Central memory CD4-positive, alpha-beta T cell (primary cell): ENCODE results near the gene GTF2H3.
A peak's percentile ranks its signal among the peaks of the same experiment; 100 is the strongest.
"Not testable (repeated sequence)": the region's sequence is repeated elsewhere in the genome, so short reads cannot be mapped to it uniquely, and the experiment has no call there.

ENCODE experiments used
- DNase-seq: peaks from one replicate; pipeline ENCODE4 v3.0.0; 2022
- total RNA-seq, 3 experiments: gene quantifications; one replicate each; lab custom pipeline; 2026; lab: John Stamatoyannopoulos, UW

Gene GTF2H3
- total RNA-seq, result 18.7 to 107 (median 45.6) reads per million in 3 experiments

DNA sequence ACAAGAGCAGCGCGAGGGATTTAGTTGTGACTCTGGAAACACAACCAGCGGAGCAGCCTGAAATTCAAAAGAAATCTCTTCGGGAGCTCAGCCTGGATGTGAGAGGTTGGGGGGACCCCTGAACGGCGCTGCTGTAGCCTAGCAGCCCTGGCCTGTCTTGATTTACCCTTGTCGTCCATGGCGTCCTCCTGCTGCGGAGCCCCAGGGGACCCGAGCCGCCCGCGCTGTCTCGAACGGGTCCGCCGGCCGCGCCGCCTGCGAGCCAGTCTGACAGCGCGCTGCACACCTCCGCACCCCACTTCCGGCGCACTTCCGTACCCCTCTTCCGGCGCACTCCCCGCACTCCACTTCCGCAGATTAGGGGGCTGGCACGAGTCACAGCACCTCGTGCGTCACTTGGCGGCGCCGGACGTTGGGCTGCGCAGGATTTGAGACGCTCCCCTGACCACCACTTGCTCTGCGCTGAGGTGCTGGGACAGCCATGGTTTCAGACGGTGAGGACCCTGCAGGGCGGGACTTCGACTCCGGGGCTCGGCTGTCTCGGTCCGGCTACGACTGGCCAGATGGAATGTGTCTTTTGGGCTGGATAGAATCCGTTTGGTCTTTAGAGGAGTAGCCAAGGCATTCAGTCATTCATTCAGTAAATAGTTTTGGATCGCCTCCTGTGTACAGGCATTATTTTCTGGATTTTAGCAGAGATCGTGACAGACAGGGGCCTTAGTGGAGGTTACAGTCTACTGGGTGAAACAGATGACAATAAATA is at the start of gene GTF2H3, which contains the start of gene EIF2B1:
Gene GTF2H3 (plus strand): TSS at position 451 of the 763 bp plus-strand sequence. CDS start 31 bp downstream, at position 482.
Gene EIF2B1 (minus strand): TSS at position 308 of the 763 bp plus-strand sequence. CDS start 129 bp downstream, at position 179.
- DNase-seq, result peak; percentile 94

DNA sequence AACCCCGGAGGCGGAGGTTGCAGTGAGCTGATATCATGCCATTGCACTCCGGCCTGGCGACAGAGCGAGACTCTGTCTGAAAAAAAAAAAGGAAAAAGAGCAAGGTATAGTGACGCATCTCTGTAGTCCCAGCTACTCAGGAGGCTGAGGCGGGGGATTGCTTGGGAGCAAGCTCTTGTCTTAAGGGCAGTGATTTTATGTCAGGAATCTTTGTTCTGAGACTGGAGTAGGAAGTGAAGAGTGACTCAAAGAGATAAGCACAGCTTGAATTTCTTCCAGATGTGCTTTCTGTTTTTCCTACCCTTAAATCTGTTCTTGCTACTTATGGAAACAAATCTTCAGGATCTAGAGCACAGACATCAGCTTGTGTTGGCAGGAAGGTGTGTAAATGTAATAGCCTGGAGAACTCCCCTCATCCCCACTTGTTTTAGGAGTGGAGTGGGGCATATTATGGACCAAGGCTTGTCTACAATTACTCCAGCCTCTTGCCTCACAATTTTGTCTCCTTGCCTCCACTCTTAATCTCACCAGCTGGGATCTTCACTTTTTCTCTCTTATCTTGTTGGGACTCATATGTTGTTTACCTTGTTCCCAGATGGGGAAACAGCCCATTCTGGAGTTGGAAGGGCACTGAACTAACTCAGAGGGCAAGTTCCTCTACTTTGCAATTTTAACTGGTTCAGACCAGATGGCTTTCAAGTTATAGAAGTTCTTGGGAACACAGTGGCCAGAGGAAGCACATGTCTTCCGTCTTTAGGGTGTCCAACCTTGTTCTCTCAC is 41.7 kb upstream of the GTF2H3 start:
- no peak for DNase-seq

DNA sequence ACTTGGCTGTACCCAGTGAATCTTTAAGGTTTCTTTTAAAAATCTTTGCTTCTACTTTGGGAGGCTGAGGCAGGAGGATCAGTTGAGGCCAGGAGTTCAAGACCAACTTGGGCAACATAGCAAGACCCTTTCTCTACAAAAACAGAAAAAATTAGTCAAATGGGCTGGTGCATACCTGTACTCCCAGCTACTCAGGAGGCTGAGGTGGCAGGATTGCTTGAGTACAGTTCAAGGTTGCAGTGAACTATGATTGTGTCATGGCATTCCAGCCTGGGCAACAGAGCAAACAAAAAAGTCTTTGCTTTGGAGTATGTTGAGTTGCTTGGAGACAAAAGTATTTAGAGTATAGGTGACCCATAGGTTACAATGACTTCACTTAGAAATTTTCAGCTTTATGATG is 37.9 kb upstream of the GTF2H3 start:
- DNase-seq, result no peak

DNA sequence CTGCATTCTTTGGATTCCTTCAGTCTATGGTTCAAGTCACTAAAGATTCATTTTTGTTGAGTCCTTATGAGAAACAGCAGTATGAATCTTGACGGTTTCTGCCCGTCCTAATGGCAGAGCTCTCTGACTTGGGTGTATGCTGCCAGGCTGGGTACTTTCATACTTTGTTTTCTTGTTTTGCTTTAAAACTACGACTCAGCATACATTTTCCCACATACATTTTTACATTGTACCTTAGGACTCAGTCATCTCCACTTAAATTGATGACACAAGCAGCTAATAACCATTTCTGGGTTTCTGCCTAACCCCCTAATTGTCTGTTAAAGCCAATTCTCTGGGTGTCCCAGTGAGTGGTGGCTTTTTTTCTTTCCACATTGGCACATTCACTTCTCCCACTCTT is 36.5 kb upstream of the GTF2H3 start:
- no peak for DNase-seq

DNA sequence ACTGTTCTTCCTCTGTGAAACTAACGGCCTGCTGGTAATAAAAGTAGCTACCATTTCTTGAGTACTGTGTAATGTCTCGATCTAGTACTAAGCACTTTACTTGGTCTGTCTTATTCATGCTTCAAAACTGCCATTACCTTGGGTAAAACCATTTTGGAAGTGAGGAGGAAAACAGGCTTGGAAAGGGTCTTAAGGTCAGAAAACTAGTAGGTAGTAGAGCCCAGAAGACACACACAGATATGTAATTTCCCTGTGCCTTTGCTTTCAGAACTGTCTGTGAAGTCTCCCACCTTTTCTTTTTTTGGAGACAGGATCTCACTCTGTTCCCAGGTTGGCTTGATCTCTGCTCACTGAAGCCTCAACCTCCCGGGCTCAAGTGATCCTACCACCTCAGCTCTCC is 35.1 kb upstream of the GTF2H3 start:
- no peak for DNase-seq

DNA sequence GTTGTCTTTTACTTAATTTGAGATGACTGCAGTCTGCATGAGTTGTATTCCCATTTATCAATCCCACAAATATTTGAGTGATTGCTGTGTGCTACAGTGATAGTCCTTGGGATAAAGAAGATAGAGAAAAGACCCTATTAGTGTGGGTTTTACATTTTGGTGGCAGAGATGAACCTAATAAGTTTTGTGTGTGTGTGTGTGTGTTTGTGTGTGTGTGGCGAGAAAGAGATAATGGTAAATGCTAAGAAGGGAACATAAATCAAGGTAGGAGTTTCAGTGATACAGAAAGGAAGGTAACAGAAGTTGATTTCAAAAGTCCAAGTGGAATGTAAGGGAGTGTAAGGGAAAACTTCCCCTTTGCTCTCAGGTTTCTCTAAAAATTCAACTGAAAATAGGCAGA is 34.3 kb upstream of the GTF2H3 start:
- no peak for DNase-seq

DNA sequence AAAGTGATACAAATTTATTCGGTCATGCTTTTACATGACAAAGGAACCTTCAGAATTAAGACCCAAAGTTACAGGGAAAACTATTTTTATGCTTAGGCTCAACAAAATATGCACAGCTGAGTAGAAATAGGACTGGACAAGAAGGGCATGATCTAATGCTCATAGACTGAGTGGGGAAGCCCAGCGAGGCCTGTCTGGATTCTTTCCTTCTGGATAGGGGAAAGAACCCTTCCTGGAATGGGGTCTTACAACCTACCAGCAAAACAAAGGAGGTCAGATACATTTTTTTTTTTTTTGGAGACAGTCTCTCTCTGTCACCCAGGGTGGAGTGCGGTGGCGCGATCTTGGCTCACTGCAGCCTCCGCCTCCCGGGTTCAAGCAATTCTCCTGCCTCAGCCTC is 33.9 kb upstream of the GTF2H3 start:
- no peak for DNase-seq

DNA sequence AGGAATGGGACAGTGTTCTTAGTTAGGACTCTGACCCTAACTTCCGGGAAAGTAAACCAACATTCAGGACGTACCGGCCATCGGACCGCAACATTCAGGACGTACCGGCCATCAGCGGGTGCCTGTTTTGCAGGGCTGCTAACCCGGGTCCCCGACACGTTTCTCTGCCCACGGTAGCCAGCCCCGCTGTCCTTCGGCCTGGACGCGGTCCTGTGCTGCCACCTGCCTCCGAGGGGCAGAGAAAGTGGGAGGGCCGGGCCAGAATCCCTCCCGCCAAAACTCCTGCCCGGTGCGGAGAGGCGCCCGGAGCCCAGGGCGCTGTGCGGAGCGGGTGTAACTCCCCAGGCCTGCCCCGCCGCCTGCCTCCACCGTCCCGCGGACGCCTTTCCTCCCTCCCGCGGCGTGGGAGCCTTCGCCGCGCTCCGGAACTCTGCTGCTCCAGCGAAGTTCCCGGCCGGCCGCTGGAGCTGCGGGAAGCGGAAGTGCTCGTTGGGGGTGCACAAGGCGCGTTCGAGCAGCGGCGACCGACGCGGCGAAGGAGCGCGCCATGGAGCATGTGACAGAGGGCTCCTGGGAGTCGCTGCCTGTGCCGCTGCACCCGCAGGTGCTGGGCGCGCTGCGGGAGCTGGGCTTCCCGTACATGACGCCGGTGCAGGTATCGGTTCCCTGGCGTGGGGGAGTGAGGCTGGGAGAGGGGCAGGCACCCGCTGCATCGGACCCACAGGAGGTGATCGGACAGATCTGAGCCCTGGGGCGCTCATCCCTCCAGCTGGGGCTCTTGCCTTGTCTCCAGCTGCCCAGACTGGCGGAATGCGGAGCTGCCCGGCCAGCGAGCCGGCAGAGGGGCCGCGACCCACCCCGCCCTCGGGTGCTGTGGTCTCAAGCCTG is 31.8 kb upstream of the GTF2H3 start, which contains the start of gene DDX55:
Gene DDX55 (plus strand): TSS at position 498 of the 888 bp plus-strand sequence. CDS start 50 bp downstream, at position 548.
- peak; percentile 83 for DNase-seq

DNA sequence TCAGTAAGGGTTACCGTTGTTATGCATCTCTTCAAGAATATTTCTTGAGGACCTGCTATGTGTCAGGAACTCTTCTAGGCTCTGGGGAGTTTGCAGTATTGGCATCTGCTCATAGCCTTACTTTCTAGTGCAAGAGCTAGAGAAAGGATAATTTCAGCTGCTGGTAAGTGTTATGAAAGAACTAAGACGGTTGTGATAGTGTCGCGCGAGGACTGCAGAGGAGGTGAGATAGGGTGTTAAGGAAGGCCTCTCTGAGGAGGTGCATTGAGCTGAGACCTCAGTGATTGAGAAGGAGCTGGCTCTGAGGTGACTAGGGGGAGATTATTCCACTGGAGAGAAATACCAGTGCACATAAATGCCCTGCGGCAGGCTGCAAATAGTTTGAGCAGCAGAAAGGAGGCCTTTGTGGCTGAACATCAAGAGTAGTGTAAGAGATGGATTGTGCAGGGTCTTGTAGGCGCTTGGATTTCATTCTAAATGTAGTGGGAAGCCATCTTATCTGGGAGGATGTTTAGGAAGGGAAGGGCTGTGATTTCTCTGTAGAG is 30.9 kb upstream of the GTF2H3 start:
- DNase-seq, result no peak

DNA sequence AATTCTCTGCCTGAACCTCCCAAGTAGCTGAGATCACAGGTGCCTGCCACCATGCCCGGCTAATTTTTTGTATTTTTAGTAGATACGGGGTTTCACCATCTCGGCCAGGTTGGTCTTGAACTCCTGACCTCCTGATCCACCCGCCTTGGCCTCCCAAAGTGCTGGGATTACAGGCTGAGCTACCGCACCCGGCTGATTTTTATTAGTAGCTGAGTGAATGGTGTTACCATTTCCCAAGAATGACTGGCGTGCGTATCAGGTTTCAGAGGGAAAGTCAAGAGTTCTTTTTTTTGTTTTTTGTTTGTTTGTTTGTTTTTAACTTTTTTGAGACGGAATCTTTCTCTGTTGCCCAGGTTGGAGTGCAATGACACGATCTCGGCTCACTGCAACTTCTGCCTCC is 30.1 kb upstream of the GTF2H3 start:
- DNase-seq, result not testable (repeated sequence)

DNA sequence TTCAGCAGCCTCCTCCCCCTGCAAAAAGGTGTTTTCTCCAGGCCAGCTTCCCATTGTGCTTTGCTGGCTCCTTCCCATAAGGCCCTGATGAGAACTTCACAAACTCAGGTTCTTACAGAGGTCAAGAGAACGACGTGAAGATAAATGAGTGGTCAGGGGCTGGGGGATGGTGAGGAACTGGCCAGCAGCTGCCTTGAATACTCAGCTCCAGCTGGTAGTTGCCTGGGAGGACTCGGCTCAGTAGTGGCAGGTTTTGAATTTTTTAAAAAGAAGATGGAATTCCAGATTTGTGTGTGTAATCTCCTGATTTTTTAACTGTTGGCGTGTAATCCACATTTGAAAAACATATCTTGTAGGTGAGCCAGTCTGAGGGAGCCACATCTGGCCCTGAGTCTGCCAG is 25.9 kb upstream of the GTF2H3 start:
- DNase-seq, result no peak

DNA sequence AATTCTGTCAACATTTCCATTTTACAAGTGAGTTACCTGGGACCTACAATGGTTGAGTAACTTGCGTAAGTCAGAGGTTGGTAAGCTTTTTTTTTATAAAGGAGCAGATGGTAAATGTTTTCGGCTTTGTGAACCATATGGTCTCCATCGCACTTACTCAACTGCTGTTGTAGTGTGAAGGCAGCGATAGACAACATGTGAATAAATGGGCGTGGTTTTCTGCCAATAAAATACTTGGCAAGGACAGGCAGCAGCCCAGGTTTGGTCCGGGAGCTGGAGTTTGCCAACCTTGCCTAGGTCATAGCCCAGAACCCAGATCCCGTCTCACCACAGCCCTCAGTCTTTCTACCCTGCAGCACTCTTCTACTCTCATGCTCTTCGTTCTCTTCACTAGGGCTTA is 25.4 kb upstream of the GTF2H3 start:
- DNase-seq, result no peak

DNA sequence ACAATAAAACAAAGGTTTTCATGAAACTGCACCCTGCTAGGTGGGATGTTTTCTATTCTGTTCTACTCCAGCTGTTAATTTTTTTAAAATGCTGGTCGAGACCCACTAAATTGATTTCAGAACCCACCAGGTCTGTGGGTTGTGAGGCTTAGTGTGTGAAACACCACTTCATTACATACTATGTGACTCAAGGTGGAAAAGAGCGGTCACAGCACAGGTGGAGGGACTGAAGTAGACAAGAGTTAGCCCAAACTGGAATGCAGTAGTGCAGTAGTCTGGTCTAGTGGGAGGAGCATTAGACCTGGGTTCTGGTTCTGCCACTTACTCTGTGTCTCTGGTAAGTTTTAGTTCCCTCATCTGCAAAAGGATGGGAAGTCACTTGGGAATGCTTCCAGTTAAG is 19.5 kb upstream of the GTF2H3 start:
- DNase-seq, result no peak

DNA sequence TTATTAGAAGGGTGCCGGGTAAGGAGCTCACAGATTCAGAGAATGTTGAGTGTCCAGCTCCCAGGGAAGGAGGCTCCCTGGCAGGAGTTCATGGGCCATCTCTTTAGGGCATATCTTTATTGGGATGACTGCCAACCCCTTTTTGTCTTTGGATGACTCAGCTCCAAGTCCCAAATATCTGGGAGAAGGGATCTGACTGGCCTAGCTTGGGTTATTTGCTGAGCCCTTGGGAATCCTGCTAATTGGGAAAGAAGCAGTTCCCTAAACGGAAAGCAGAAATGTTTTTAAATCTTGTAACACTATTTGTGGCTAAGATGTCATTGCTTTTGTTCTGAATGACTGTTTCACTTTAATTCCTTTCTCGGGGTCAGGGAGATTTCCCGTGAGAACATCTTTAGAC is 19.1 kb upstream of the GTF2H3 start:
- no peak for DNase-seq

DNA sequence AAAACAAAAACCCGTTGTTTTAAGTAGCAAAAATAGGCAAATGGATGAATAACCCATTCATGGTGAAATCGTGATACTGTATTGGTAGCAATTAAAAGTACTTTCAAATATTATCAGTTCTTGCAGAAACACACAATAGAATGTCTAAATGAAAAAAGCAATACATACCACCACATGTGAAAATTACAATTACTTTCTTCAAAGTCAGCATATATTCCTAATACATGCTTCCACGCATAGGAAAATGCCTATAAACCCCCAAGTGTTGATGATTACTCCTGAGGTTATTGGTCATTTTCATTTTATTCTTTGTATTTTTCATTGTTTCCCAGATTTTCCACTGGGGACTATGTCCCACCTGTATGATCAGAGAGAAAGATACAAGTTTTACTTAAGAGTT is 16.5 kb upstream of the GTF2H3 start:
- no peak for DNase-seq

DNA sequence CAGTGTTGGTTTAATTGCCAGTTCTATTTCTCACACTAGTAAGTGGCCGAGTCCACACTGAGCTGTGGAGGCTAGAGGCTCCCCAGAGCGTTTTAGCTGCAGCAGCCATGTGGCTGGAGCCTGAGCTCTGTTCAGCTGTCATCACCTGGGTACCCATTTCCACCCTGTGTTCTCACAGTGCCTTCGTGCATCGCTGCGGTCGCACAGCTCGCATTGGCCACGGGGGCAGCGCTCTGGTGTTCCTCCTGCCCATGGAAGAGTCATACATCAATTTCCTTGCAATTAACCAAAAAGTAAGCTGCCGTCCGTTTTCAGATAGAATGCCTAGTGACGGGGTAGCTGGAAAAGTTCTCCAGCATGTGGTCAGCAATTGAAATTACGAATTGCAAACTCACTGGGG is 16.0 kb upstream of the GTF2H3 start:
- no peak for DNase-seq

DNA sequence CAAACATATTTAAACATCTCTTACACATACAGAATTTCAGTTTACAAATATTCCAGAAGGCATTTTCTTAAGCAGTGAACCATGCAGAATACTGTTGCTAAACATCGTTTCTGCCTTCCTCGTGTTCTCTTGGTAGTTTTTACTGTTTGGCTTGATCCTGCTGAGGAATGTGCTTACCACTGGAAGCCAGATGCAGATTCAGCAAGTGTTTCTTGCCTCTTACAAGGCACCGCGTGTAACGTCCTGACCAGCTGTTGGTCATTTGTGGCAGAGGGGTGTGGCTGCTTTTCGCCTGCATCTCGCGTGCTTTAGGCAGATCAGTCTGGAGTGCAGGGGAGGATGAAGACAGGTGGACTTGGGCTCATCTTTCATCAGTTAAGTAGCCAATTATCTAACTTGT is 12.5 kb upstream of the GTF2H3 start:
- DNase-seq, result no peak

DNA sequence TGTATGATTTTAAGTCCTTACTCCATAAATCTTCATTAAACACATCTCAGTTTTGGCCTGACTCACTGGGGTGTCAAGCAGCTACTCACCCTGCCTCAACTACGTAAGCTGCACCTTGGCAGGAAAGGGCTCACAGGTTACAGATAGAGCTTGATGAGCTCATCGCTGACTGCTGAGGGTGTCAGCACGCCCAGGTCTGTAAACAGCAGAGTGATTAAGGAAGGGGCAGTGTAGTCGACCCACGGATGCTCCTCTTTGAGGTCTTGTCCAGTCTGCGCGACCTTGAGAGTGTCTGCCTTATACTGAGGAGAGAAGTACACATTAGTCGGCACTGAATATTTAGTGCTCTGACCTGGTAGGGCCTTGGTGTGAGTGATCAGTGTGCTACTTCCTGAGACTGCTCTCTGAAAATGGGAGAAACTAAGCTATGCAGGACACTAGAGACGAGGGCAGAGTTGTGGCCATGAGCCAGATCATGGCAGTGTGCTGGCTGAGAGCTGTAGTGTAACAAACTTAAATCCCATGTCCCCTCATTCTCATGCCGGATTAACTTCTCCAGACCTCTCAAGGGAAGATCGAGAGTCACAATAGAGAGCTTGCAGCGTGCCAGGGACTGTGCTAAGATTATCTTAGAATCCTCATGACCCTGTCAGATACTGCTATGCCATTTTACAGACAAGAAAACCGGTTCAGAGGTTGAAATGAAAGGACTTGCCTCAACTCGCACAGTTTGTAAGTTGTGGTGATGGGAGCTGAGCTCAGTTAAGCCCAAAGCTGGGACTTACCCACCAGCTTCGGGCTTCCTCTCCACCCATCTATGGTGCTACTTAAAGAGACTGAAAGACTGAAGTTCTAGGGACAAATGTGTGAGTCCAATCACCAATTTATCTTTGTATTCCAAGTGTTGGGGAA is 11.8 kb upstream of the GTF2H3 start:
- no peak for DNase-seq

DNA sequence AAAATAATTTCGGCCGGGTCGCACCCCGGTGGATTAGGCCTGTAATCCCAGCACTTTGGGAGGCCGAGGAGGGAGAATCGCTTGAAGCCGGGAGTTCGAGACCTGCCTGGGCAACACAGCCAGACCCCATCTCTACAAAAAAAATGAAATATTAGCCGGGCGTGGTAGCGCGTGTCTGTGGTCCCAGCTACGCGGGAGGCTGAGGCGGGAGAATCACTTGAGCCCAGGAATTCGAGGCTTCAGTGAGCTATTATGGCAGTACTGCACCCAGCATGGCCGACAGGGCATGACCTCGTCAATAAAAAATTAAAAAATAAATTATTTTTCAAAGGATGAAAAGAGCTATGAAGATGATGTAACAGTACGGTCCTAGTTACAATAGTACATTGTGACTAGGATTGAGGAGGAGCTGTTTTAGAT is 523 bp downstream of the GTF2H3 start:
- DNase-seq, result no peak

DNA sequence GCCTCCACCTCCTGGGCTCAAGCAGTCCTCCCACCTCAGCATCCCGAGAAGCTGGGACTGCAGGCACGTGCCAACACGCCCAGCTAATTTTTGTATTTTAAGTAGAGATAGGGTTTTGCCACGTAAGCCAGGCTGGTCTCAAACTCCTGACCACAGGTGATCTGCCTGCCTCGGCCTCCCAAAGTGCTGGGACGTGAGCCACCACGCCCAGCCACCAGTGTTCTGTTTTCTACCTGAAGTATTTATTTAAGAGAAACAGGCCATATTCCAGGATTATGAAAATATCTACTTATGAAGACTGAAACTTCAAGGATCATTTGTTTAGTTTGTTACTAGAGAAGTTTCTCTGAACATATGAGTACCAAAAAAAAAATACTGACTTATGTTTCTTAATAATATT is 10.3 kb downstream of the GTF2H3 start:
- DNase-seq, result no peak

DNA sequence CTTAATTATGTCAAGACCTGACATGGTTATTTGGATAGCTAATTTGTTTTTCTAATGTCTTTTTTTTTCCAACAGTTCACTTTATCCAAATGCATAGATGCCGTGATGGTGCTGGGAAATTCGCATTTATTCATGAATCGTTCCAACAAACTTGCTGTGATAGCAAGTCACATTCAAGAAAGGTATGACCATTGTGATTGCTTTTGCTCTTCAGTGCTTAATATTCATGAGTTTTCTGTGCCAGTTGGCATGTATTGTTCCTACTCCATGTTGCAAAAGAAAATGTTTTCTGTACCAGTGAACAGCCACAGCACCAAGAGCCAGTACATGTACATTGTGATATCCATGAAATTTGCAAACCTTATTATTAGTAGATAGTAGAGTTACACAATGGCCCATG is 11.8 kb downstream of the GTF2H3 start:
- DNase-seq, result no peak
